Panc1 (cell line): ENCODE data around the gene TTC34. TPM values are rescaled to one million over a fixed set of nuclear protein-coding genes. Genes with fewer than 3 reads are reported as not detected.

Experiments
- ATAC-seq: fragments of 200-7000 bp; cut with Tn5 transposase; 2 replicates; pipeline ENCODE4 v1.9.1; 2020; ENCODE audit warnings: mild to moderate bottlenecking, moderate library complexity
- BruUV-seq: library from RNA; stranded (reverse); fragments of 400-500 nt; replicated peaks from 2 replicates; lab custom pipeline; 2021; lab: Mats Ljungman, UMichigan
- CTCF ChIA-PET: fragments of 300-600 bp; sonication (Branson Sonifier 250); formaldehyde crosslinking; loops from one replicate; lab custom pipeline; 2022; ENCODE audit warnings: antibody characterized with exemption; lab: Charles Lee
- POLR2A ChIA-PET: fragments of 300-600 bp; sonication (Branson Sonifier 250); formaldehyde crosslinking; loops from one replicate; lab custom pipeline; 2022; ENCODE audit warnings: antibody characterized with exemption; lab: Charles Lee
- DNase-seq: peaks from one replicate; pipeline ENCODE4 v3.0.0-alpha.2; 2010; ENCODE audit warnings: low read depth, low spot score
- H3K27ac ChIP-seq: 2 replicates; pipeline ENCODE4 v1.5.1; 2011; ENCODE audit warnings: mild to moderate bottlenecking, low read length, inconsistent platforms
- H3K27me3 ChIP-seq: fragments of 200-500 bp; sonication (Bioruptor generic); 2 replicates; pipeline ENCODE4 v1.6.0; 2014; ENCODE audit warnings: low read length, inconsistent platforms; ENCODE audit not compliant: control insufficient read depth, insufficient read depth
- H3K36me3 ChIP-seq: fragments of 200-500 bp; sonication (Bioruptor generic); 2 replicates; pipeline ENCODE4 v1.5.1; 2014; ENCODE audit warnings: inconsistent platforms, mild to moderate bottlenecking, low read length, moderate library complexity; ENCODE audit not compliant: control insufficient read depth, insufficient read depth
- H3K4me1 ChIP-seq: 2 replicates; pipeline ENCODE4 v1.5.1; 2011; ENCODE audit warnings: inconsistent platforms, mild to moderate bottlenecking, low read length, moderate library complexity; ENCODE audit not compliant: control insufficient read depth, insufficient read depth
- H3K4me3 ChIP-seq, 2 experiments: 2 replicates each; pipeline ENCODE4 v1.5.1; 2011 to 2012; ENCODE audit warnings: low read depth in 2 of 2, low read length in 2 of 2, mild to moderate bottlenecking in 2 of 2, inconsistent platforms in 1 of 2, moderate library complexity in 1 of 2
- H3K9me3 ChIP-seq: fragments of 200-500 bp; sonication (Bioruptor generic); 2 replicates; pipeline ENCODE4 v1.5.1; 2014; ENCODE audit warnings: low read depth, mild to moderate bottlenecking, inconsistent platforms, low read length, moderate library complexity; ENCODE audit not compliant: control insufficient read depth, insufficient read depth
- CTCF ChIP-seq: fragments of 450-650 bp; IDR thresholded peaks from 2 replicates; pipeline ENCODE4 v1.5.1; 2017; ENCODE audit warnings: mild to moderate bottlenecking
- POLR2AphosphoS5 ChIP-seq: IDR thresholded peaks from 2 replicates; pipeline ENCODE4 v1.6.1; 2012; ENCODE audit warnings: mild to moderate bottlenecking, low read depth, low read length, moderate library complexity
- REST ChIP-seq, 2 experiments: IDR thresholded peaks; 2 replicates each; pipeline ENCODE4 v1.6.1; 2011 to 2012; ENCODE audit warnings: low read depth in 2 of 2, control low read depth in 1 of 2, low read length in 1 of 2, mild to moderate bottlenecking in 1 of 2, moderate library complexity in 1 of 2; ENCODE audit not compliant: insufficient read depth in 1 of 2
- SIN3A ChIP-seq: IDR thresholded peaks from 2 replicates; pipeline ENCODE4 v1.6.1; 2012; ENCODE audit warnings: low read depth, mild to moderate bottlenecking, low read length, moderate library complexity, borderline replicate concordance; ENCODE audit not compliant: insufficient read depth
- TCF7L2 ChIP-seq: IDR thresholded peaks from 2 replicates; pipeline ENCODE4 v1.6.1; 2011; ENCODE audit warnings: mild to moderate bottlenecking, low read depth, low read length, inconsistent platforms
- in situ Hi-C: cut with HindIII; loops from 2 replicates; pipeline ENCODE4 v1.10.0; 2016; ENCODE audit warnings: low sequenced_read_pairs, low pct_unique_long_range_greater_than_20kb
- intact Hi-C: fragments of 100-400 bp; cut with micrococcal nuclease; formaldehyde crosslinking; loops from one replicate; pipeline ENCODE4 v1.10.0; 2022; ENCODE audit not compliant: unreplicated experiment
- total RNA-seq: library from RNA; stranded (reverse); gene quantifications from one replicate; pipeline ENCODE4 v1.2.1, GENCODE V29; 2021; ENCODE audit not compliant: unreplicated experiment

Gene TTC34
- total RNA-seq, 1 experiment from 2014 or later = 1.5 TPM

- no peaks in the 10 kb centered on the region for H3K27me3 ChIP-seq
- intact Hi-C loops (no loop called here), in situ Hi-C loops (no loop called here)
- BruUV-seq = no TSS peak
- ChIA-PET POLR2A (no interaction called here), CTCF (no interaction called here)
- no peak overlapping the region for H3K4me3 ChIP-seq
- TF ChIP-seq POLR2AphosphoS5 = no peak
- TF ChIP-seq CTCF = no peak
- TF ChIP-seq SIN3A = no peak
- TF ChIP-seq REST (IDR thresholded peaks at IDR 0.05; ENCODE audit: insufficient read depth in 1 of 2, low read depth in 2 of 2, low read length in 1 of 2) = no peak
- no peak for TF ChIP-seq TCF7L2
- ATAC-seq (no peak), DNase-seq (no peak)
- H3K4me1 ChIP-seq = no peaks in the 10 kb centered on the region
- no peak overlapping the region for H3K27ac ChIP-seq
- H3K9me3 ChIP-seq = peaks cover 5% of the 10 kb centered on the region; the same call in 1 of the 2 replicates
- H3K36me3 ChIP-seq = no peaks in the 10 kb centered on the region
Measured at GRCh38 chr1:2636733-2637132, 164.8 kb downstream of the TTC34 start.

GRCh38 chr1:2635361-2636010, 166.0 kb downstream of the TTC34 start:
- POLR2A ChIA-PET = no interaction called here
- BruUV-seq = no TSS peak
- no peak for DNase-seq

More at GRCh38 chr1:2635361-2636010, 166.0 kb downstream of the TTC34 start:
- intact Hi-C loops = no loop called here
- Histone ChIP-seq H3K27ac (no peak overlapping the region), H3K36me3 (no peaks in the 10 kb centered on the region), H3K4me1 (no peaks in the 10 kb centered on the region), H3K9me3 (peaks cover 5% of the 10 kb centered on the region; the same call in 1 of the 2 replicates), H3K27me3 (no peaks in the 10 kb centered on the region), H3K4me3 (no peak overlapping the region)
- no peak for TF ChIP-seq POLR2AphosphoS5
- TF ChIP-seq REST (IDR thresholded peaks at IDR 0.05; ENCODE audit: insufficient read depth in 1 of 2, low read depth in 2 of 2, low read length in 1 of 2) = no peak
- TF ChIP-seq TCF7L2 = no peak
- no peak for TF ChIP-seq CTCF
- no peak for TF ChIP-seq SIN3A
- no peak for ATAC-seq
- in situ Hi-C loops = no loop called here
- CTCF ChIA-PET = no interaction called here
